HG02678 (cell line): ENCODE results near the gene TUBB2B.
"Not testable (repeated sequence)": the region's sequence is repeated elsewhere in the genome, so short reads cannot be mapped to it uniquely, and the experiment has no call there.

ENCODE experiments used
- ATAC-seq: cut with Tn5 transposase; IDR thresholded peaks from one replicate; pipeline ENCODE4 v1.9.1; 2021; ENCODE audit warnings: mild to moderate bottlenecking, moderate library complexity; ENCODE audit not compliant: unreplicated experiment

Gene TUBB2B

GRCh38 chr6:3212261-3212660 lies 15.2 kb downstream of the TUBB2B start:
- ATAC-seq: no peak

DNA sequence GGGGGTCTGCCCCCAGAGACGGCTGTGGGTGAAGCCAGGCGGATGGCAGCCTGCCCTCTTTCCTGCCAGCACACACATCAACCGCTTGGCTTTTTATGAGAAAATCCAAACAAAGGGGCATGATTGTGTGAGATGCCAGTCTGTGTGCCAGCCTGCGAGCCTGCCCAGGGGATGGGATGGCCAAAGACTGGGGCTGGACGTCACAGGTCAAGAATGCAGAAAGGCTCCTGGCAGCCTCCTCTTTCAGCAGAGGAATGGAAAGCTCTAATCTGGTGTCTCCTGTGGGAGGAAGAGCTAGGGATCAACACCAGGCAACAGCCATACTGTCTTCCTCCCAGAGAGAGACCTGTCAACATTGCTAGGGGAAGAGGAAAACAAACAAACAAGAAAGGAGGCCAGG lies 15.8 kb downstream of the TUBB2B start:
- ATAC-seq: no peak

DNA sequence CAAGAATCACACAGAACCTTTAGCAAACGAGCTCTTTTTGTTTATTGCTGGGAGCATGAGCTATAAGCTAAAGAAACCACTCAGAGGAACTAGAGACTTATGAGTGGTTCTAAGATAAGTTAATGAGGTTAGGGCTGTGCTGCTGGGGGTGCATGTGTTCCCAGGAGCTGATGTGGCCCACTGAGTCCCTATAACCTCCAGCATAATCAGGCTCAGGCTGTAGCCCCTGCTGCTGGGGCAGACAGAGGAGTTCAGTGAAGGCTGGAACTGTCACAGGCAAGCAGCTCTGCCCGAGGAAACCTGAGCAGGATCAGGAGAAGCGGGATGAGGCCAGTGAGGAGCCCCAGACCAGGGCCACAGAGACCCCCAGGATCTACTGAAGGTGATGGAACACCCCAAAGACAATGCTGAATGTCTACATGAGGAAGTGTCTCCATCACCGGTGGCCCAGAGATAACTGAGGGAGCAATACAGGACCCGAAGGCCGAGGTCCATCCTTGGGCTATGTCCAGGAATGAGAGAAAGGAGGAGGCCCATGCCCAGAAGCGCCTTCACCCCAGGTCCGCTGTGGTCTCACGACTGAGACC lies 17.3 kb downstream of the TUBB2B start:
- no peak for ATAC-seq

DNA sequence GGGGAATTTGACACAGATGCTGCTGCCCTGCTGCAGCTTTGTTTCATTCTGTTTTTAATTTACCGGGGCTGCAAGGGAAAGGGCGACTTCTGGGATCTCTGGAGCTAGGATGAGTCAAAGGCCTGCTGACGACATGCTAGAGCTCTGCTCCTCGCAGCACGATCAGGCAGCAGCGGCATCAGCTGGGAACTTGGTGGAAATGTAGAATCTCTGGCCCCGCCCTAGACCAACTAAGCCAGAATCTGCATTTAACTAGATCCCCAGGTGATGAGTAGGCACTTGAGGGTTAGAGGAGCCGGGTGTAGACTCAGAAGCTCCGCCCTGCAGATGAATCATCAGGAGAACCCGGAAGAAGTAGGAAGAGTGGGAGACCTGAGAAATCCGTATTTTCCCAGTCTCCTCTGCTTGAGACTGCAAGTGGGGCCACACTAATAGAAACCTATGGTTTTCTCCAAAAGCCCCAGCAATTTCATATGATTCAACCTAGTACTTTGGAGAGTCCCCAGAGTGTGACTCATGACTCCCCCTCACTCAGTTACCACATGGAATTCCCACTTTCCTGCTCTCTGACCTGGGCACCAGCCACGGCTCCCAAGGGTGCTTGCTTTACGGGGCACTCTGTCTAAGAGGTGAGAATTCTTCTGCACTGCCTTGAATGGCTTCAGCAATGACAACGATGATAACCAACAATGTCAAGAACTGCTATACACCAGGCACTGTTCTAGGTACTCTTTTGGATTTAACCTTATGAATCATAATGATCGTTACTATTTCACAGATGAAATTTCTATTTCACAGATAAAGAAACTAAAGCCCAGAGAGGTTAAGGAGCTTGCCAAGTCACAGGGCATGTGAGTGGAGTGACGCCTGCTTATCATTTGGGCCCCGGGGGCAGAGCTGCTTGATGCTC lies 18.1 kb downstream of the TUBB2B start:
- ATAC-seq: peak; percentile 66

DNA sequence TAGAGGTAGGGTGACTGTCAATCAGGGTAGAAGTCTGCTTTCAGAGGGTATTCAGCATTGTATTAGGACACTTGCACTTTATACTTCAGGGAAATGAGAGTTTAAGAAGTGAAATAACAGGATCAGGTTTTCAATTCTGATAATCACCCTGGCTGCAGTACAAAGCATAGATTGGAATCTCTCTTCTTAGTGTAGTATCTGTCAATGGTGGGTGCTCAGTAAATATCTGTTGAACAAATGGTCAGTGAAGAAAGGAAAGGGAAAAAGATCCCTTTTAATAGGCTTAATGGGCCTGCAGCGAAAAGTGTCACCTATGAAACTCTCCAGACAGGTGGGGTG lies 18.7 kb downstream of the TUBB2B start:
- no peak for ATAC-seq

DNA sequence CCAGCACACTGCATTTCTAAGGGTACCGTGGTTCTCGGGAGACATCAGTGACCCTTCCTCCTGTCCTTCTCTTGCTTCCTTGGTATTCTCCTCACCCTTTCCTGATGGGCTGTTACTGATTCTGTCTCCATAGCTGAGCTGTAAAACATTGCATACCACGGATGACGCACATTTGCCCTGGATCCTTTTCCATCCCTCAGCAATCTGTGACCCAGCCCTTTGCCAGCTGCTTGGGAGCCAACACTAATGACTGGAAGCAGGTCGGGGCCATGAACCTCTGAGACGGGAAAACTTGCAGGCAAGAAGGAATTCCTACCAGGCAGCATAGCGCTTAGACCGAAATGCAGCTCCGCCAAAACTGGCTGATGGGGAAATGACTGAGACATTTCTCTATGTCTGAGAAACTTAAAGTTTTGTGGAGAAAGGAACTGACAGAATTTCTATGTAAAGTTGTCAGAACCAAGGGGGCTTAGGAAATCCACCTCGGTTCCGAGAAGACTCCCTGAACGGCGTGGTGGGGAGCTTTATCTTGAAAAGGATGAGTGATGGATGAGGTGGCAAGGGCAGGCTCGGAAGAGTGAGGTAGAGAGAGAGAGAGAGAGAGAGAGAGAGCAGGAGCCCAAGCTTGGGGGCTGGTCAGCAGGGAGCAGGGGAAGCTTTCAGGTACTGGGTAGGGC lies 19.2 kb downstream of the TUBB2B start:
- ATAC-seq: no peak

DNA sequence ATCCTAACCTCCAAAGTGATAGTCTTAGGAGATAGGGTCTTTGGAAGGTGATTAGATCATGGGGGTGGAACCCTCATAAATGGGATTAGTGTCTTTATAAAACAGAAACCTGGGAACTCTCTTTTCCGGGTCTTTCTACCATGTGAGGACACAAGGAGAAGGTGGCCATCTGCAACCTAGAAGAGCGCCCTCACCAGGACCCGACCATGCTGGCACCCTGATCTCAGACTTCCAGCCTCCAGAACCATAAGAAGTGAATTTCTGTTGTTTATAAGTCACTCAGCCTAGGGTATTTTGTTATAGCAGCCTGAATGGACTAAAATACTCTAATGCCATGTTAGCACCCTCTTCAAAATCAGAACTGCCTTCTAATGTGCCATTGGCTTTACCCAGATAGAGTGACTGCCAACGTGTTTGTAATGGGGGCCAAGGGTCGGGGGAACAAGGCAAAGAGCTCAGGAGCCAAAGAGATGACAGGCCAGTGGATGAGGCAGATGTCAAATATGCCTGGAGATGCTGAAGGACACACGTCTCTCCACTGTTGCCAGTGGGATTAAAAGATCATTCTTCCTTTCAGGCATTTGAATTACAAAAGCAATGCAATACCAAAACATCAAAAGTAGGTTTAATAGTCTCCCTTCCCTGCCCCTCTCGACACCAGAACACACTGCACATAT lies 21.0 kb downstream of the TUBB2B start:
- ATAC-seq: no peak

- ATAC-seq: no peak
Observed at GRCh38 chr6:3205913-3206312, 21.5 kb downstream of the TUBB2B start.

DNA sequence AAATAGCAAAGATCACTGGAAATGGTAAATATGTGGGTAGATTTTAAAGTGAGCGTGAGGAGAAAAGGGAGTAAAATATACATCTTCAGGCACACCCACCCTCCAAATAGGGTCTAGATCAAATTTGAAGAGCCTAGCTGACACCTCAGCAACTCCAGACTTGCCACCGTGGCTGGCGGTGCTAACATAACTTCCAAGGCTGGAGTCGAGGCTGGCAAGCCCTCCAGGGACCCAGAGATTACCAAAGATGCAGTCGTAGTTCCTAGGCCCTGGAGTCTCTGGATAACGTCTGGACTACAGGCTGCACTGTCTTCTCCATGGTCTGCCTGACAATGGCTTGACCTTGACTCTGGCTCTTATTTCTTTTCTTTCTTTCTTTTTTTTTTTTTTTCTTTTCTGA lies 22.5 kb downstream of the TUBB2B start:
- ATAC-seq: no peak

DNA sequence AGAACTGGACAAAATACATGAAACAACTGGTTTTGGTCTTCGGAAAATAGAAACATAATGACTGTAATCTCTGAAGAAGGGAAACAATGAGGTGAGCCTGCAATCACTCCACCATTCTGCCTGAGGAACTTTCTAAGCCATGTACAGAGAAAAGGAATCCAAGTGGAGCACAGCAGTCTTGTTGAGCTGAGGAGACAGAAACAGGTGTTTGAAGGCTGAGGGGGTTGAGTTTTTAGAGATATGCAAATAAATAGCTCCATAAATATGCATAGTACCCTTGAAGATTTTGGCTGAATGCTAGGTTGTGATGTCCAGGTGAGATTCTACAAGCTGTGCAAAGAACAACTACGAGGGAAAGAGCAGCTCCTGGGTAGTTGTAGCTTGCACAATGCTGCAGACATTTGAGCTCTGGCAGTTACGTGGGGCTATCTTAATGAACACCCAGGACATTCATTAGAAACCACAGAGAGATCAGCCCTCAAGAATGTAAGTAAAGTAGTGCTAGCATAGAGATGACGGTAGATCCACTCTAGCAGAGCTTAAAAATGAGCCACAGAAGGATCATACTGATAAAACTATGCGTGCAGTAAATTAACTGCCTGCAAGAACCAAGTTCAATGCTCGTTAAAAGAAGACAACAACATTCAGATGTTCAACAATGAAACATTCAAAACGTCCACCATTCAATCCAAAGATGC lies 24.3 kb downstream of the TUBB2B start:
- no peak for ATAC-seq

GRCh38 chr6:3201388-3201787 lies 26.1 kb downstream of the TUBB2B start:
- ATAC-seq: no peak

DNA sequence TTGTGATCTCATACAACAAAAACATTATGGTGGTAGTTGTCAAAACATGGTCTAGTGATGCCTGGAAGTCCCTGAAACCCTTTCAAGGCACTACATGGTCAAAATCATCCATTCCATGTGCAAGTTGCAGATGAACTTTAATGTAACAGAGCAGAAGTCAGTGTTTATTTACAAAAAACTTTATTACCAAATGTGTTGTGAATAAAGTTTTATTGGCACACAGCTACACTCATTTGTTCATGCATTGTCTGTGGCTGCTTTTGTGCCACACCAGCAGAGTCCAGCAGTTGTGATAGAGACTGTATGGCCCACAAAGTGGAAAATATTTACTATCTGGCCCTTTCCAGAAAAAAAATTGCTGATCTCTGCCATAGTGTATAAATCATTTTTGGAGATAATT lies 26.8 kb downstream of the TUBB2B start:
- ATAC-seq: no peak

DNA sequence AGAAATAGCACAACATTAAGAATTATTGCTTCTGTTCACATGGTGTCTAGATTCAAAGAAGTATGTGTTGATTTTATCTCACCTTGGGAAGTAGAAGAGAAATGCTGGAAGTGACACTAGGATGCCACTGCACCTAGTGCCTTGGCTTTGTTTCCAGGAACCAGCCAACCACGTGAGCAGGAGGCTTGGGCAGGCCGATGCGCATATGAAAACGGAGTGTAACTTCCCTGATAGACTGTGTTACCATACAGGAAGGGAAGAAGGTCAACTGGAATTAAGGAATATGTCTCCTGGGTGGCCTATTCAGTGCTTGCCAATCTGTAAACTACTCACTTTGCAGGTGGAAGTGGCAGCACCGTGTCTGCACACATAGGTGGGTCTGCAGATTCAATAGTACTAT lies 28.1 kb downstream of the TUBB2B start:
- no peak for ATAC-seq

- ATAC-seq: not testable (repeated sequence)
Observed at GRCh38 chr6:3197734-3198133, 29.7 kb downstream of the TUBB2B start.

DNA sequence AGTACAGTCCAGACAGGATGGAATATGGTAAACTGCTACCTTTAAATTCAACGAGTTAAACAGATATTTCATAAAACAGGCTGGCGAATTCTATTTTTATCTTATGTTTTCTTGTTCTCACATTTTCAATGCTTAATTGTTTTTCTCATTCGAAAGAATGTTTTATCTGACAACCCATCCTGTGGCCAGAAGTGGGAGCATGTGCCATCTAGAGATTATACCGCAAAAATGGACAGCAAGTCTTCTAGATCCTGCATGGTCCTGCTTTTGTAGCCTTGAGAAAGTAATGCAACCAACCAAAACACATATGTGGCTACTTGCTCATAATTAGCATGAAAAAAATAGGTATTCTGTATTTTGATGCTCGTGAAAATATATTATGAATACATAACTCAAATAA lies 30.7 kb downstream of the TUBB2B start:
- ATAC-seq: no peak

DNA sequence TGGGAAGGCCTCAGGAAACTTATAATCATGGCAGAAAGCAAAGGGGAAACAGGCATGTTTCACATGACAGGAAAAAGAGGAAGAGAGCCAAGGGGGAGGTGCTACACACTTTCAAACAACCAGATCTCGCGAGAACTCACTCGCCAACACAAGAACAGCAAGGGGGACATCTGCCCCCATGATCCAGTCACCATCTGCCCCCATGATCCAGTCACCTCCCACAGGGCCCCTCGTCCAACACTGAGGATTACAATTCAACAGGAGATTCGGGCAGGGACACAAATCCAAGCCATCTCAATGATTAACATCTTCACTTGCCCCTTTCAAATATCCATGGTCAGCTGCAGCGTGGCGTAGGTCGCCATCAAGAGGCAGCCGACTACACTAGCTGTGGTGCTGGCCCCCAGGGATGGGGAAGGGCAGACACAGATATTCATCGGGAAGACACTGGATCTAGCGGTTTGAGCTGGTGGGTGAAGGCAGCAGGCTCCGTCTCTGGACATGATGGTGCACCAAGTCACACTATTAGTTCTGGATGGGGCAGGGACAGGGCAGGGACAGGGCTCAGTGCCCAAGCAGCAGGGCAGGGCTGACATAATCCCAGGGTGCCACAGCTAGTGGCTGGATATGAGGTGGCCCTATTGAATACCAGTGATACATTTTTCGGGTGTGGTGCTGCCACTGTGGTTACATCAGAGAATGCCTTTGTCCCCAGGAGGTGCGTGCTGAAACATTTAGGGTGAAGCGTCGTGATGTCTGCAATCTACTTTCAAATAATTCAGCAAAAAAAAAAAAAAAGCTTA lies 31.6 kb downstream of the TUBB2B start:
- no peak for ATAC-seq

GRCh38 chr6:3195420-3195694 lies 32.1 kb downstream of the TUBB2B start:
- no peak for ATAC-seq

GRCh38 chr6:3194535-3195419 lies 32.7 kb downstream of the TUBB2B start:
- no peak for ATAC-seq

- no peak for ATAC-seq
Observed at GRCh38 chr6:3193102-3193849, 34.2 kb downstream of the TUBB2B start.
